ENCODE results near the gene GIPC2.

- TF ChIP-seq CTCF (IDR thresholded peaks at IDR 0.05), result no peak
- TF ChIP-seq ZFX (IDR thresholded peaks at IDR 0.05; ENCODE audit: borderline replicate concordance), result no peak
Observed at GRCh38 chr1:78061825-78062523, 16.2 kb downstream of the GIPC2 start.

Measured in 22Rv1 (cell line).